GM12864 (cell line): ENCODE data around the gene OAF.
A peak's percentile ranks its signal among the peaks of the same experiment; 100 is the strongest.

Experiments used
- DNase-seq: peaks from one replicate; pipeline ENCODE4 v3.0.0-alpha.2; 2011; ENCODE audit warnings: low read depth
- H3K4me3 ChIP-seq: 2 replicates; pipeline ENCODE4 v1.5.1; 2011; ENCODE audit warnings: mild to moderate bottlenecking, low read depth, low read length, control low read depth
- TF ChIP-seq, protein P1 (sequence below): IDR thresholded peaks from 2 replicates; pipeline ENCODE4 v1.5.1; 2011; ENCODE audit warnings: low read depth, mild to moderate bottlenecking, moderate library complexity, low read length, control low read depth, inconsistent platforms; ENCODE audit errors: missing control alignments

Gene OAF

DNA sequence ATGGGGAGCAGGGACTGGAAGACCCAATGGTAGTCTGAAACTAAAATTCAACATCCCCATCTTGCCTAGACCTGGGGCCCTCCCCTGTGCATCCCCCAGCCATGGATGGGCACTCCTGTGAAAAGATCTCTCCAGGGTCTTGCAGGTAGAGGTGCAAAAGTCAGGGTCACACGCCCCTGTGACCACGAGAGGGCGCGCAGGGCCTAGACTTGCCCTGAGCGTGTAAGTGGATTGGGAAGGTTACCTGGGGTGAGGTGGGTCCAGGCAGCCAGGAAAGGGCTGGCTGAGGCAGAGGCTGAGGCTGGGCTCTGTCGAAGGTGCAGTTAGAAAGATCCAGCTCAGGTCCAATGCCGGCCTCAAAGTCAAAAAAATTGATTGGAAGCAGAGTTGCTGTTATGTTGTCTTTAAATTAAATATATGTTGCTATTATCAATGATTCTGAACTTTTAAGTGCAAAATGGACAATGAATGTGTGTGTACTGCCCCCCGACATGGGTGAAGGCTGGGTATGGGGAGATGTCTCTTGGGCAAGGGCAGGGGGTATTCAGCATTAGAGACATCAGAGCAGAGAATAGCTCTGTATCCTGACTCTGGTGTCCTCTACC lies 24.3 kb downstream of the OAF start:
- DNase-seq: peak; percentile 16
- TF ChIP-seq, protein P1, sequence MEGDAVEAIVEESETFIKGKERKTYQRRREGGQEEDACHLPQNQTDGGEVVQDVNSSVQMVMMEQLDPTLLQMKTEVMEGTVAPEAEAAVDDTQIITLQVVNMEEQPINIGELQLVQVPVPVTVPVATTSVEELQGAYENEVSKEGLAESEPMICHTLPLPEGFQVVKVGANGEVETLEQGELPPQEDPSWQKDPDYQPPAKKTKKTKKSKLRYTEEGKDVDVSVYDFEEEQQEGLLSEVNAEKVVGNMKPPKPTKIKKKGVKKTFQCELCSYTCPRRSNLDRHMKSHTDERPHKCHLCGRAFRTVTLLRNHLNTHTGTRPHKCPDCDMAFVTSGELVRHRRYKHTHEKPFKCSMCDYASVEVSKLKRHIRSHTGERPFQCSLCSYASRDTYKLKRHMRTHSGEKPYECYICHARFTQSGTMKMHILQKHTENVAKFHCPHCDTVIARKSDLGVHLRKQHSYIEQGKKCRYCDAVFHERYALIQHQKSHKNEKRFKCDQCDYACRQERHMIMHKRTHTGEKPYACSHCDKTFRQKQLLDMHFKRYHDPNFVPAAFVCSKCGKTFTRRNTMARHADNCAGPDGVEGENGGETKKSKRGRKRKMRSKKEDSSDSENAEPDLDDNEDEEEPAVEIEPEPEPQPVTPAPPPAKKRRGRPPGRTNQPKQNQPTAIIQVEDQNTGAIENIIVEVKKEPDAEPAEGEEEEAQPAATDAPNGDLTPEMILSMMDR: peak; percentile 86
- no peak overlapping the region for H3K4me3 ChIP-seq

DNA sequence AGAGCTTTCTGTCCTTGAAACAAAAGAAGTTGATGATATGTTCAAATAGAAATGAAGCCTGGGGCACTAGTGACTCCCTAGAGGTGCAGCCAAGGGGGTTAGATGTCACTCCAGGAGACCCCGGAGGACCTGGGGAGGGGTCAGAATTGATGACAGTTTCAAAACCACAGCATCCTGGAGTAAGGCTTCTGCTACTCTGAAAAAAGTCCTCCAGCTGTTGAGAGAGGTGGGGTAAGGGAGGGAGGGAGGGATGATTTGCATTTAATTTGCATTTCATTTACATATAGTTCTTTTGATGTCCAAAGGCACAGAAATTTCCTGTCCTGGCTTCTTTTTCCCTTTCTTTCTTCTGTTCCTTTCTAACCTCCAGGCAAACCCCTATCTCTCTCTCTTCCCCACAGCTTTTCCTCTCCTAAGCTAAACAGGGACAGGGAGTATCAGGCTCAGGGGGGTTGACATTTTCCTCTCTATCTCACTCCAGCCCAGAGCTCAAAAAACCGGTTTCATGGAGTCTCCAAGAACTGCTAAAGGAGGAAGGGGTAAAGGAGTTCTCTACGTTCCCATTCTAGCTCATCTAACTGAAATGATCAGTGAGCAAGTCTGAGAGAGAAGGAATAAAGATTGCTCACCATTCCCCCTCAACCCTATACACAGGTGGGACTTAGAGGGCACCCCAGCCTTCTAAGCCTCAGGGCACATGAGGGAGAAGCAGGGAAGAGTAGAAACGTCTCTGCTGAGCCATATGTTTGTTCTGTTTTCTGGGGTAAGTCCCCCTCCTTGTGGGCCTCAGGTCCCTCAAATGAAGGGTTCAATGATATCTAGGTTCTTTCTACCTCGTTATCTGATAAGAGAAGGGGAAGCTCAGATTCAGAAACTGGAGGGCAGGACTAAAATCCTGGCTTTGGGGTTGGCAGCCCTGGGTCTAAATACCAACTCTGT lies 25.6 kb downstream of the OAF start:
- no peak for DNase-seq
- no peak overlapping the region for H3K4me3 ChIP-seq
- TF ChIP-seq, protein P1: no peak

DNA sequence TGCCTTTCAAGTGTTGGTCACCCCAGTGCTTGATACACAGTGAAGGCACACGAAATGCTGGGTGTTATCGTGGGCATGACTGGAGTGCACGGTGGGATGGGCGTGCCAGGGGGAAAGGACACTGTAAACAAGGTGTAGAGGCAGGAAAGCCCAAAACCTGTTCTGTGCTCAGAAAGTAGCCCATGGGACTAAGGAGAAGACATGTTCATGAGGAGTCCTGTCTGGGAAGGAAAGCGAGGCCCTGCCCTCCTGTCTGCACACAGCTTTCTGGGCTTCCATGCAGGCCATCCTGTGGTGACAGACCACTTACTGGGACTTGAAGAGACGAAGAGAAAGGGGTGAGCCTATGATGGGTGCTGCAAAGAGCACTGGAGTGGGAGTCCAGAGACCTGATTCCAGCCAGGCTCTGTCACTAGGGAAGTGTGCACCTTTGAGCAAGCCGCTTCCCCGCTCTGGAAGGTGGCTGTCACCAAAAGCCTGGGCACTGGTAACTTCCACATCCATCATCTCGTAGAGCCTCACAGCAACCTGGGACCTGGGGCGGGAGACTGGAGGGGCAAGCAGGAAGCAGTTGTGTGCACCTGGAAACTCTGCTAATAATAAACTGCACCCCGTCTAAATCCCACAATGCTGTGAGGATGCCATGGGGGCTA lies 28.3 kb downstream of the OAF start:
- no peak overlapping the region for H3K4me3 ChIP-seq
- no peak for DNase-seq
- TF ChIP-seq, protein P1: no peak

DNA sequence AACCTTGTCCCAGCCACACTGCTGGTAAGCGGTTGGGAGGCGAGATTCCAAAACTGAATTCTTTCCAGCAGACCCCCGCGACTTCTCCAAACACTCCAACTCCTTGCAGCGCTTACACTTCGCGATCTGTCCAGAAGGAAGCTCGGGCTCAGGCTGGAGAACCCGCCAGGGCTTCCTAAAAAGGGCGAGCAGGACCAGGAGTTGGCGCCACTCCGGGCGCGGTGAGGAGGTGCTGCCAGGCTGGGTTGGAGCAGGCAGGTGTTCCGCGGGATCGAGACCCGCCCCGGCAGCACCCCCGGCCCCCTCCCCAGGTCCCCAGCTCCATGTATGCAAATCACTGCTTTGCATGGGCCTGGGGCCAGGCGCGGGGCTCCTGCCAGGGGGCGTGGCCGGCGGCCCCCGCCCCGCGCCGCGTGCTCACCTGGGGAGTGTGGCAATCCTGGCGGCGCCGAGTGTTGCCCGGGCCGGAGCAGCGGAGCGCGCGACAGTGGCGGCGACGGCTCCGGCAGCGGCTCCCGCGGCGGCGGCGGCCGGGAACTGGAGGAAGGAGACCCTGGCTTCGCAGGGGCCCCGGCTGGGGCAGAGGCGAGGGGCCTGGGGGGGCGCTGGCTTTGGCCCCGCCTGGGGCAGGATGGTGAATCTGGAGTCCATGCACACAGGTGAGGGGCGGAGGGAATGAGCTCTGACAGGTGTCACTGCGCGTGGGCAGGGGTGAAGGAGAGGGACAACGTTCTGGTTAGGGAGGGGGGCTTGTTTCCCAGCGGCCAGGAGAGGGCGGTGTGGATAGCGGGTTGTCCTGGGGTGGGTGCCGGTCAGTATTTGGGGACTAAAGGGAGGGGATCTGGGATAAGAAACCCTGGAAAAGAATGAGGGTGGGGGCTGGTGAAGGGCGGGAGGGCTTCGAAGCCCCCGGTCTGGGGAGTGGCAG lies 29.1 kb downstream of the OAF start, which contains the start of gene POU2F3:
Gene POU2F3, plus strand, starts transcription at position 428 of the 928 bp plus-strand sequence. Its CDS starts 204 bp downstream, at position 632.
- no peak within 1 kb of the TSS for H3K4me3 ChIP-seq
- no peak for DNase-seq
- TF ChIP-seq, protein P1: peak; percentile 10

DNA sequence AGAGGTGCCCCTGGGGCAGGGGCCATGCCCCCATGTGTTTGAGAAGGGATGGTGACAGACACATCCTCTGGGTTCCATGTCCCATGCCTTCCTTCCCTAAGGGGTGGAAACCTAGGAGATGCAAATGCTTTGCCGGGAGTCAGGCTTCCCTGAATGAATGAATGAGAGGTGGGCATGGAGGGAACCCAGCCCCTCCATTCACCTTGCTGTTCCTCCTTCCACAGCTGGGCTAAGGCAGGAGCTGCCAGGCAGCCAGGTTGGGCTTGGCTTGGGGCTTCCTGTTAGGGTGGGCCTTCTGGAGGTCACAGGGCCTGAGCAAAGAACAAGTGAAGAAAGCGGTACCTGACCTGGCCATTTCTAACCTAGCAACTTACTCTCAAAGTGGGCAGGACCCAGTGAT lies 30.0 kb downstream of the OAF start:
- no peak for DNase-seq
- TF ChIP-seq, protein P1: no peak
- H3K4me3 ChIP-seq: no peak overlapping the region

DNA sequence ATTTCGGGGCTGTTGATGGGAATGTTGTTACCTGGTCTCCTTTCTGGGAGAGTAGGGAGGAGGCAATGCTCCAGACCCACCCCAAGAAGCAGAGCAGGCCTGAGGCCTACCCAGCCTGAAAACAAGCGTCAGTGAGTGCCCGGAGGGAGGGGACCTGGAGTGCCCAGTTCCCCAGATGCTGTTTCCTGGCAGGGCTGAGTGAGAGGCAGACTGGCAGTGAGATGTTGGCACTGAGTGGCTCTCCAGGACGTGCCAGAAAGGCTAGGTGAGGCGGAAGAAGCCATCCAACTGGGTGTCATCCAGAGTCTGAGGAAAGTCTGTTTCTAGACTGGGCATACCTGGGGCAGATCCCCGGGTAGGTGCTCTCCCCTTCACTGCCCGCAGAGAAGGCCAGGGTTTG lies 30.4 kb downstream of the OAF start:
- no peak for DNase-seq
- H3K4me3 ChIP-seq: no peak overlapping the region
- TF ChIP-seq, protein P1: no peak
